AG09319 (cell line): Measurements from ENCODE around the gene CATSPERE.

ENCODE experiments used
- DNase-seq: peaks from one replicate; pipeline ENCODE4 v3.0.0-alpha.2; 2010; ENCODE audit warnings: low read depth; ENCODE audit errors: extremely low read depth
- TF ChIP-seq, protein P1 (sequence below): IDR thresholded peaks from 2 replicates; pipeline ENCODE4 v1.5.1; 2011; ENCODE audit warnings: low read depth, mild to moderate bottlenecking, inconsistent platforms, low read length, moderate library complexity

CATSPERE gene

DNA sequence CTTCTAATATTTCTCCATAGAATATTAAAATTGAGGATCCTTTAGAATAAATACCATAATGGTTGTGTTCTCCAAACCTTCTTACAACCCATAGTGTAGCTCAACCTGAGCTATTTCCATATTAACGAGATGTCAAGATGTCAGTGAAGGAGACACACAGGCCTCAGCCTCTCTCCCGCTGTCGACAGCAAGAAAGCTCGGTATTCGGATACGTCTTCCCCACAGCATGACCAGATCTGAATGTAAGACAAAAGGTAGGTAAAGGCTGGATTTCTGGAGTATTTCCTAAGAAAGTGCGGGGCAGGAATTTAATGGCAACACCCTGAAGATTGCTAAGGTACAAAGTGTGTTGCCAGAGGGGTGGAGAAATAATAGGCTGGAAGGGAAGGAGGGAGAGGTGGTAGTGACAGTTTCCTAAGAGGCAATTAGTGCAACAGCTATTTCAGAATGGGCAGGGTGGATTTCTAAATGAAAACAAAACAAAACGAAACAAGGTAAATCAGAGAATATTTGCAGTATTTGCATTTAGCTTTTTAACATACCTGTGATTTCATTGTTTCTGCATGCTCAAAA lies 11.1 kb upstream of the CATSPERE start:
- TF ChIP-seq, protein P1, sequence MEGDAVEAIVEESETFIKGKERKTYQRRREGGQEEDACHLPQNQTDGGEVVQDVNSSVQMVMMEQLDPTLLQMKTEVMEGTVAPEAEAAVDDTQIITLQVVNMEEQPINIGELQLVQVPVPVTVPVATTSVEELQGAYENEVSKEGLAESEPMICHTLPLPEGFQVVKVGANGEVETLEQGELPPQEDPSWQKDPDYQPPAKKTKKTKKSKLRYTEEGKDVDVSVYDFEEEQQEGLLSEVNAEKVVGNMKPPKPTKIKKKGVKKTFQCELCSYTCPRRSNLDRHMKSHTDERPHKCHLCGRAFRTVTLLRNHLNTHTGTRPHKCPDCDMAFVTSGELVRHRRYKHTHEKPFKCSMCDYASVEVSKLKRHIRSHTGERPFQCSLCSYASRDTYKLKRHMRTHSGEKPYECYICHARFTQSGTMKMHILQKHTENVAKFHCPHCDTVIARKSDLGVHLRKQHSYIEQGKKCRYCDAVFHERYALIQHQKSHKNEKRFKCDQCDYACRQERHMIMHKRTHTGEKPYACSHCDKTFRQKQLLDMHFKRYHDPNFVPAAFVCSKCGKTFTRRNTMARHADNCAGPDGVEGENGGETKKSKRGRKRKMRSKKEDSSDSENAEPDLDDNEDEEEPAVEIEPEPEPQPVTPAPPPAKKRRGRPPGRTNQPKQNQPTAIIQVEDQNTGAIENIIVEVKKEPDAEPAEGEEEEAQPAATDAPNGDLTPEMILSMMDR: no peak

DNA sequence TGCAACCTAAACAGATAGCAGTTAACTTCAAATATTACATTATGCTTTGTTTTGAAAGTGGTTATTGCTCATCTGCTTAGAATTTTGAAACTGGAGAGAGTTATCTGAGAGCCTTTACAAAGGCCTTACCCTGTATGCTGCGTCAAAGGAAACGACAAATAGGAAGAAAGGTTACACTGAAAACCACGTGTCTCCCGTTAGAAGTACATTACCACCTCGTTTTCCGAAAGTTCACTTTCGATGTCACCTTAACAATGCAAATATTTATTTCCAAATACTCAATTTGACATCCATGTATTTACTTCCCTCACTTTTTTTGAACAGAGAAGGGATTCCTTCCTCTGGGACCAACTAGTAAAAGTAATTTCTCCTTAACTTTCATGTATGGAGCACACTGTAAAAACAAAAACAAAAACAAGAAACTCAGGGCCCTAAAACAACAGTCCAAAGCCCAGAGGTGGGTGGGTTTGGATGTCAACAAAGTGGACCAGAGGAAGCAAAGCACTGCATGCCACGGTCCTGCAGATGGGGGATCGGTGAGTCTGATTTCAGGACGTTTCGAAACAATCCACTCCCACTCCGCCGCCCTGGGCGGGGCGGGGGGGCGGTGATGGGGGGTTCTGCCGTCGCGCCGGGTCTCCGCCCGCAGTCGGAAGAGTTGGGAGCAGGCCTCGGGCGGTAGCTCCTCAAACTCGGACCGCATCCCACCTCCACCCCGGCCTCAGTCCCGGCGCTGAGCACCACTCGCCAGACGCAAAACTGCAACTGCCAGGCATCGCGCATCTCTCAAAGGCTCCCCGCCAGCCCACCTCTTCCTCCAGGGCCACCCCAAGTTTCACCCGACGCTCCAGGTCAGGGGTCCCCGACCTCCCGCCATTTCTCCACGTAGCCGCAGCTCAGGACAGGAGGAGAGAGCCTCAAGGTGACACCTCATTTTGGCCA lies 10.2 kb upstream of the CATSPERE start:
- TF ChIP-seq, protein P1: no peak
- no peak for DNase-seq

More for the DNA sequence above, 11.1 kb upstream of the CATSPERE start:
- DNase-seq: no peak

GRCh38 chr1:244451539-244451950 lies 9.5 kb upstream of the CATSPERE start, which contains the start of gene ADSS2:
TSS of gene ADSS2 (minus strand) at chr1:244451909. CDS start at chr1:244451817, 92 bp downstream.
- TF ChIP-seq, protein P1: no peak
- no peak for DNase-seq

- TF ChIP-seq, protein P1: peak; percentile 31
- peak; percentile 98 for DNase-seq
Observed at GRCh38 chr1:244451951-244452795, 8.9 kb upstream of the CATSPERE start.

GRCh38 chr1:244454412-244454811 lies 6.7 kb upstream of the CATSPERE start:
- TF ChIP-seq, protein P1: no peak
- DNase-seq: no peak

- no peak for DNase-seq
- TF ChIP-seq, protein P1: no peak
Observed at GRCh38 chr1:244456586-244456985, 4.5 kb upstream of the CATSPERE start.
